Subcutaneous adipose tissue (tissue), 4 donors: ENCODE data around the gene UBA6. TPM values are rescaled to one million over a fixed set of nuclear protein-coding genes. Genes with fewer than 3 reads are reported as not detected.

Experiments
- total RNA-seq, 4 donors: library from RNA; depleted of rRNA; stranded (reverse); fragments of >200 nt; gene quantifications; one replicate each; pipeline ENCODE4 v1.1.0, GENCODE V29; 2016
- TF ChIP-seq, protein P1 (sequence below): fragments of 450-650 bp; IDR thresholded peaks from one replicate; pipeline ENCODE4 v1.5.1; 2016; ENCODE audit warnings: low read depth, mild to moderate bottlenecking, control low read depth, antibody characterized with exemption, moderate library complexity

The UBA6 gene
- total RNA-seq, 4 donors from 2014 or later, result 21.1 to 46.9 (median 25.6) TPM

DNA sequence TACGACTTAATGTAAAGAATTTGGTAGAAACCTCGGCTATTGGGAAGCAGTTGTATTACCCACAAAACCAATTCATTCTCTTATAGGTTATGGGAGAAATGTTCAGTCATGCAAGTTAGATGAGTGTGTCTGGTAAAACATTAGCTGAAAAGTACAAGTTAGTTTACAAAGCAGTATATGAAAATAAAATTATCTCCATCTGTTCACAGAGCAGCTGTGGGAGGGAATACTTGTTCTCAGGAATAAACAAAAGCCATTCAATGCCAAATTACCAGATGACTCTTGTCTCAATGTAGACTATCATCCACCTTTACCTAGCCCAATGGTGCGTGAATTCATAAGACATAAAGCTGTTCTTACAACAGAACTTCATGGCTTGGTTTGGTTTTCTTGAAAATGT is 113.8 kb downstream of the UBA6 start:
- TF ChIP-seq, protein P1, sequence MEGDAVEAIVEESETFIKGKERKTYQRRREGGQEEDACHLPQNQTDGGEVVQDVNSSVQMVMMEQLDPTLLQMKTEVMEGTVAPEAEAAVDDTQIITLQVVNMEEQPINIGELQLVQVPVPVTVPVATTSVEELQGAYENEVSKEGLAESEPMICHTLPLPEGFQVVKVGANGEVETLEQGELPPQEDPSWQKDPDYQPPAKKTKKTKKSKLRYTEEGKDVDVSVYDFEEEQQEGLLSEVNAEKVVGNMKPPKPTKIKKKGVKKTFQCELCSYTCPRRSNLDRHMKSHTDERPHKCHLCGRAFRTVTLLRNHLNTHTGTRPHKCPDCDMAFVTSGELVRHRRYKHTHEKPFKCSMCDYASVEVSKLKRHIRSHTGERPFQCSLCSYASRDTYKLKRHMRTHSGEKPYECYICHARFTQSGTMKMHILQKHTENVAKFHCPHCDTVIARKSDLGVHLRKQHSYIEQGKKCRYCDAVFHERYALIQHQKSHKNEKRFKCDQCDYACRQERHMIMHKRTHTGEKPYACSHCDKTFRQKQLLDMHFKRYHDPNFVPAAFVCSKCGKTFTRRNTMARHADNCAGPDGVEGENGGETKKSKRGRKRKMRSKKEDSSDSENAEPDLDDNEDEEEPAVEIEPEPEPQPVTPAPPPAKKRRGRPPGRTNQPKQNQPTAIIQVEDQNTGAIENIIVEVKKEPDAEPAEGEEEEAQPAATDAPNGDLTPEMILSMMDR, result no peak

DNA sequence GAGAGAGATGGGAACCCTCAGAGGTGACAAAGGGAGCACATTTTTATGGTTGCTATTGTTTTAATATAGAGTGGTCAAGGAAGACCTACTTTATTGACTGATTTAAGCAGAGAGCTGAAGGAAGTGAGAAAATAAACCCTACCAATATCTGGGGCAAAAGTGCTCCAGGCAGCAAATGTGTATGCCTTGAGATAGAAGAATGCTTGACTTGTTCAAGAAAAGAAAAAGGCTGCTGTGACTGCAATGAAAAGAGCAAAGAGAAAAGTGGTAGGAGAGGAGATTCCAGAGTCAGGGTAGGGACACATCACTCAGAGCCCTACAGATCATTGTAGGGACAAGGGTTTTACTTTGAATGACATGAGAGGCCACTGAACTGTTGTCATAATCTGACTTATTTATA is 116.5 kb downstream of the UBA6 start:
- TF ChIP-seq, protein P1, result no peak

GRCh38 chr4:67581913-67582312 is 119.0 kb downstream of the UBA6 start:
- TF ChIP-seq, protein P1, result no peak

DNA sequence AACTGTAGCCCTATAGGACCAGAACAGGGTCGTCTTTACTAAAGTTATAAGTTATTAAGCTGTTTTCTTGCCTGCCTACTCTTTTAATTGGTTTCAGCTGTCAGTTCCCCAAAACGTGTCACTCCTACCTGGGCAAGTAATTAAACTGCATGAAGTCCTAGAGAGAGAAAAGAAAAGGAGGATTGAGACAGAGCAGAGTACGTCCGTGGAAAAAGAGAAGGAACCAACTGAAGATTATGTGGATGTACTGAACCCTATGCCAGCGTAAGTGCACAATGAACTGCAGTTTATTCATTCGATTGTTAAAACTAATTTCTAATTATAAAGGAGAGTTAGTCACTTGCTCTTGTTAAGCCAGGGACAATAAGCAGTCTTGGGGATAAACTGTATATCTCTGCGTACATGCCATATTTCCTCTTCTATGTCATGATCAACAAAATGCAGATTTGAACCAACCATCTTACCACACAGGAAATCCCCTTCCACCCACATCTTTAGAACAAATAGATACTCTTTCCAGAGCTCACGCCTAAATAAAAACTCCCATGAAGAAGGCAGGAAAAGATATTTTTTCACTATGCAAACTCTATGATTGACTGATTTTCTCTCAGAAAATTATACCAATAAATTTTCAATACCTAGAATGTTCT is 119.6 kb downstream of the UBA6 start:
- TF ChIP-seq, protein P1, result no peak

GRCh38 chr4:67580577-67580976 is 120.4 kb downstream of the UBA6 start:
- TF ChIP-seq, protein P1, result no peak

GRCh38 chr4:67576538-67576937 is 124.4 kb downstream of the UBA6 start:
- TF ChIP-seq, protein P1, result no peak

DNA sequence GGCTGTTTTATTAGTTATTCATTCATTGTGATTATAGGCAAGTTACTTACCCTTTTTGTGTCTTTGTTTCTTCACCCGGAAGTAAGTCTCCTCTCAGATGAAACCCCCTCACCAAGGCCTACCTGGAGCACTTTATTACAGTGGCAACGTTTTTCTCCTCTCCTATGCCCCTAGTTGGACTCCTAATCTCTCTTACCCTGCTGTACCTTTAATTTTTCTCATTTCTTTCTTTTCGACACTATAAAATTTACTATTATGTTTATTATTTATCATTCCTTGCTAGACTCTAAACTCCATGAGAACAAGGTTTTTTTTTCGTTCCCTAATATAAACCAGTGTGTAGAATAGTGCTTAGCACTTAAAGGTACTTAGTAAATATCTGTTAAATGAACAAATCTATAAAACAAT is 124.9 kb downstream of the UBA6 start:
- TF ChIP-seq, protein P1, result no peak
